ENCODE data around the gene C1R.

C1R gene

DNA sequence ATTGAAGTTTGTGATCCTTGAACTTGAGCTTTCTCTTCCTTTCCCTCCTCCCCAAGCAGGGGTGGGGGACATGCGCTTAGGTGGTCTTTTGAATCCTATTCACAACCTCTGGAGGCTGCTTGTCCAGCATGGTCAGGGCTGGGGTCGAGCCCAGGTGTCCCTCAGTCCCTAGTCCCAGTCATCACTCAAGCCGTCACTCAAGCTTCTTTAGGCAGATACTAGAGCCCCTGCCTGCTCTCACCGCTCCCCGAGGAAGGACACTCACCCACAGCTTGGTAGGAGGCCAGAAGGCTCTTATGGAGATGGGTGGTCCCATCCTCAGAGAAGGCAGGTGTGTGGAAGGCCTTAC, 17.3 kb upstream of the C1R start:
- Histone ChIP-seq H3F3A (ENCODE audit: insufficient read depth, low read length) (no peaks in the 10 kb centered on the region), H3K9me2 (ENCODE audit: low read depth, low read length) (no peaks in the 10 kb centered on the region), H2AFZ (ENCODE audit: low read length) (no peak overlapping the region), H3K4me3 (ENCODE audit: low read depth, low read length, poor library complexity, severe bottlenecking) (no peak overlapping the region), H3K36me3 (ENCODE audit: insufficient read depth, low read length) (no peaks in the 10 kb centered on the region; the same call in 1 of the 2 replicates), H3K4me1 (ENCODE audit: insufficient read depth, low read length, severe bottlenecking) (peaks cover 7% of the 10 kb centered on the region), H3K4me2 (ENCODE audit: low read length) (no peak overlapping the region), H3K9me3 (ENCODE audit: low read length) (peaks cover 8% of the 10 kb centered on the region; the same call in 1 of the 2 replicates), H3K27ac (ENCODE audit: low read depth, low read length, poor library complexity, severe bottlenecking) (no peak overlapping the region), H4K20me1 (ENCODE audit: insufficient read depth, low read length) (no peaks in the 10 kb centered on the region), H3K9ac (ENCODE audit: low read length) (no peak overlapping the region), H3K79me2 (ENCODE audit: insufficient read depth, low read length) (no peaks in the 10 kb centered on the region), H3K27me3 (ENCODE audit: insufficient read depth, low read length) (no peaks in the 10 kb centered on the region; the same call in 1 of the 2 replicates)
- TF ChIP-seq EZH2 (IDR thresholded peaks at IDR 0.05; ENCODE audit: borderline replicate concordance, low read length) = no peak

DNA sequence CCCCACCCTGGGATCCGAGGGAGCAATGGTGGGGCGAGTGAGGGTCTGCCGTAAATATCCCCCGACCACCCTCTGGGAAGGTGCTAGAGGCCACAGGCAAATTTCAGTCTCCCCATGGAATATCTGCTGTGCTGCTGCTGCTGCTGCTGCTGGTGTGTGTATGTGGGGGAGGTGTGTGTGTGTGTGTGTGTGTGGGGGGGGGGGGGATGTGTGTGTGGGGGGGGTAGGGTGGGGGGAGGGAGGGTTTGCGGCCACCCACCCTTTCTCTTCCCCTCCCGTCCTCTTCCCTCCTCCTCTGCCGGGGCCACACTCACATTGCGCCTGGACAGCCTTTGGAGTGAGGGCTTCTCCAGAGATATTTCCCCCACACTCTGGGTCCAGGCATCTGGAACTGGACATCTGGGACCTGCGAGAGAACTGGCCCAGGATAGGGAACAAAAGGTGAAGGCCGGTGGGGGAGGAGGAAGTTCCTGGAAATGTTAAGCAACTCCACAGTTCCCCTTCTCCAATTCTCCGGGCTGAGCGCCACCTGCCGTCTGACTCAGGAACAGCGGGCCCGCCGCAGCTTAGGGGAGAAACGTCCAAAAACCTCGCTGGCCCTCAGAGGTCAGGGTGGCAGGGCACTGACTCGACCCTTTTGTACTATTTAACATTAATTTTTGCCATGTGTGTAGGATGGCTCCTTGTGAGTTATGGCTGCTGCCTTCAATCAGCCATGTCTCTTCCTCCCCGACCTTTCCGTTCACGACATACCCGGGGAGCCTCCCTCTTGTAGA, 16.7 kb upstream of the C1R start, which contains the start of gene C1RL:
TSS of gene C1RL (minus strand) at position 419 of the 776 bp plus-strand sequence. CDS start at position 385, 34 bp downstream.
- H3K4me3 ChIP-seq (ENCODE audit: low read depth, low read length, poor library complexity, severe bottlenecking) = peak within 1 kb of the TSS; percentile 48
- H2AFZ ChIP-seq (ENCODE audit: low read length) = no peak within 1 kb of the TSS
- peaks cover 8% of the 10 kb centered on the region; the same call in 1 of the 2 replicates for H3K9me3 ChIP-seq (ENCODE audit: low read length)
- TF ChIP-seq, protein P1, sequence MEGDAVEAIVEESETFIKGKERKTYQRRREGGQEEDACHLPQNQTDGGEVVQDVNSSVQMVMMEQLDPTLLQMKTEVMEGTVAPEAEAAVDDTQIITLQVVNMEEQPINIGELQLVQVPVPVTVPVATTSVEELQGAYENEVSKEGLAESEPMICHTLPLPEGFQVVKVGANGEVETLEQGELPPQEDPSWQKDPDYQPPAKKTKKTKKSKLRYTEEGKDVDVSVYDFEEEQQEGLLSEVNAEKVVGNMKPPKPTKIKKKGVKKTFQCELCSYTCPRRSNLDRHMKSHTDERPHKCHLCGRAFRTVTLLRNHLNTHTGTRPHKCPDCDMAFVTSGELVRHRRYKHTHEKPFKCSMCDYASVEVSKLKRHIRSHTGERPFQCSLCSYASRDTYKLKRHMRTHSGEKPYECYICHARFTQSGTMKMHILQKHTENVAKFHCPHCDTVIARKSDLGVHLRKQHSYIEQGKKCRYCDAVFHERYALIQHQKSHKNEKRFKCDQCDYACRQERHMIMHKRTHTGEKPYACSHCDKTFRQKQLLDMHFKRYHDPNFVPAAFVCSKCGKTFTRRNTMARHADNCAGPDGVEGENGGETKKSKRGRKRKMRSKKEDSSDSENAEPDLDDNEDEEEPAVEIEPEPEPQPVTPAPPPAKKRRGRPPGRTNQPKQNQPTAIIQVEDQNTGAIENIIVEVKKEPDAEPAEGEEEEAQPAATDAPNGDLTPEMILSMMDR (IDR thresholded peaks at IDR 0.05; ENCODE audit: low read length) = peak; percentile 94
- no peak for TF ChIP-seq EZH2 (IDR thresholded peaks at IDR 0.05; ENCODE audit: borderline replicate concordance, low read length)
- peak within 1 kb of the TSS; percentile 68 for H3K4me2 ChIP-seq (ENCODE audit: low read length)
- no peaks in the 10 kb centered on the region for H3K9me2 ChIP-seq (ENCODE audit: low read depth, low read length)
- H3K4me1 ChIP-seq (ENCODE audit: insufficient read depth, low read length, severe bottlenecking) = peaks cover 7% of the 10 kb centered on the region
- no peaks in the 10 kb centered on the region; the same call in 1 of the 2 replicates for H3K36me3 ChIP-seq (ENCODE audit: insufficient read depth, low read length)
- no peaks in the 10 kb centered on the region for H4K20me1 ChIP-seq (ENCODE audit: insufficient read depth, low read length)
- H3K9ac ChIP-seq (ENCODE audit: low read length) = peak within 1 kb of the TSS; percentile 46; the same call in 1 of the 2 replicates
- no peaks in the 10 kb centered on the region for H3K79me2 ChIP-seq (ENCODE audit: insufficient read depth, low read length)
- H3F3A ChIP-seq (ENCODE audit: insufficient read depth, low read length) = no peaks in the 10 kb centered on the region
- H3K27ac ChIP-seq (ENCODE audit: low read depth, low read length, poor library complexity, severe bottlenecking) = no peak within 1 kb of the TSS
- no peaks in the 10 kb centered on the region; the same call in 1 of the 2 replicates for H3K27me3 ChIP-seq (ENCODE audit: insufficient read depth, low read length)

DNA sequence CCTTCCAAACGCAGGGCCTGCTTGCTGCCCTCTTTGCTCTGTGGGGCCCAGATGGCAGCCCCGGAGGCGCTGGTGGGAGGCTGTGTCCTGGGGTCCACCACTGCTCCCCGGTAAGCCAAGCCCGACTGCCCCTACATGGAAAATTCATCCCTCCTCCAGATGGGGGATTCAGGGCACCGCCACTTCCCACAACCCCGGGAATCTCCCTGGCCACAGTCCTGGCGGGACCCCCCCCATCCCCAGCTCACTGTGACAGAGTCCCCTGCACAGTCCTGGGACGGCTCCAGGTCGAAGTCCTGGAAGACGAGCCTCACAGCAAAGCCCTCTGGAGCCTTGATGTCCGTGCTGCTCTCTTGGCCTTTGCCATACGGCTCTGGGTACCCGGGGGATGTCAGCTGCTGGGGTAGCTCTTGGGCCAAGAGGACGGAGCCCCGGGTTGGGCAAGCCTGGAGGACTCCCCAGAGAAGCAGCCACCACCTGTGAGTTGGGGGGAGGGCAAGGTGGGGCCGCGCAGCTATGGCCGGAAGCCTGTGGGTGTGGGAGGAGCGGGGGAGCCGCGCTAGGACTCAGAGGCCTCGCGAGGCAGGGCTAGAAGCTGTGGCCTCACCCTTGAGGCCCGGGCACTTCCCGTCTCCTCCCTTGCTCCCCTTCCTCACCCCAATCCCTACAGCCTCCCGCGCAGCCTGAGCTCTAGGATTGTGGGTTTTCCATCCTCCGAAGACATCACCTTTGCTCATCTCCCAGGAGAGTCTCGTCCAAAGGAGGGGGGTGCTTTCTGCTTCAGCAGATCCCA, 16.0 kb upstream of the C1R start:
- H3K27me3 ChIP-seq (ENCODE audit: insufficient read depth, low read length) = no peaks in the 10 kb centered on the region; the same call in 1 of the 2 replicates
- peak overlapping the region; percentile 68 for H3K4me2 ChIP-seq (ENCODE audit: low read length)
- H3K4me3 ChIP-seq (ENCODE audit: low read depth, low read length, poor library complexity, severe bottlenecking) = peak overlapping the region; percentile 48
- no peaks in the 10 kb centered on the region for H3K79me2 ChIP-seq (ENCODE audit: insufficient read depth, low read length)
- H4K20me1 ChIP-seq (ENCODE audit: insufficient read depth, low read length) = no peaks in the 10 kb centered on the region
- H3K9me2 ChIP-seq (ENCODE audit: low read depth, low read length) = no peaks in the 10 kb centered on the region
- no peak overlapping the region for H3K27ac ChIP-seq (ENCODE audit: low read depth, low read length, poor library complexity, severe bottlenecking)
- peaks cover 8% of the 10 kb centered on the region; the same call in 1 of the 2 replicates for H3K9me3 ChIP-seq (ENCODE audit: low read length)
- H3F3A ChIP-seq (ENCODE audit: insufficient read depth, low read length) = no peaks in the 10 kb centered on the region
- H3K36me3 ChIP-seq (ENCODE audit: insufficient read depth, low read length) = no peaks in the 10 kb centered on the region; the same call in 1 of the 2 replicates
- TF ChIP-seq, protein P1 (IDR thresholded peaks at IDR 0.05; ENCODE audit: low read length) = no peak
- TF ChIP-seq EZH2 (IDR thresholded peaks at IDR 0.05; ENCODE audit: borderline replicate concordance, low read length) = no peak
- H2AFZ ChIP-seq (ENCODE audit: low read length) = no peak overlapping the region
- peak overlapping the region; percentile 46; the same call in 1 of the 2 replicates for H3K9ac ChIP-seq (ENCODE audit: low read length)
- peaks cover 7% of the 10 kb centered on the region for H3K4me1 ChIP-seq (ENCODE audit: insufficient read depth, low read length, severe bottlenecking)
